Keratinocyte (primary cell): Measurements from ENCODE around the gene CPA4. TPM values are rescaled to one million over a fixed set of nuclear protein-coding genes. Genes with fewer than 3 reads are reported as not detected.
A peak's percentile ranks its signal among the peaks of the same experiment; 100 is the strongest.

Experiments used
- DNase-seq: peaks from one replicate; pipeline ENCODE4 v3.0.0-alpha.2; 2011; ENCODE audit warnings: low read depth, missing footprints, low spot score
- FAIRE-seq: peaks from 2 replicates; lab custom pipeline; 2011; peaks lifted over from hg19 to GRCh38; lab: Jason Lieb, UNC
- H2AFZ ChIP-seq: 2 replicates; pipeline ENCODE4 v1.6.0; 2012; ENCODE audit warnings: low read length, control low read depth, inconsistent platforms; ENCODE audit not compliant: control insufficient read depth
- H3K27ac ChIP-seq: 2 replicates; pipeline ENCODE4 v1.5.1; 2011; ENCODE audit warnings: low read length; ENCODE audit not compliant: control insufficient read depth, insufficient read depth
- H3K27me3 ChIP-seq: 3 replicates; pipeline ENCODE4 v1.6.0; 2011; ENCODE audit warnings: low read length; ENCODE audit not compliant: control insufficient read depth, insufficient read depth; ENCODE audit errors: extremely low read depth
- H3K36me3 ChIP-seq, 2 experiments: 2 replicates in 1 of 2; 3 replicates in 1 of 2; pipeline ENCODE4 v1.5.1; 2011; ENCODE audit warnings: low read length in 2 of 2, mild to moderate bottlenecking in 1 of 2; ENCODE audit not compliant: control insufficient read depth in 2 of 2, insufficient read depth in 2 of 2; ENCODE audit errors: extremely low read depth in 1 of 2
- H3K4me1 ChIP-seq: 3 replicates; pipeline ENCODE4 v1.5.1; 2011; ENCODE audit warnings: low read length; ENCODE audit not compliant: control insufficient read depth, insufficient read depth; ENCODE audit errors: extremely low read depth
- H3K4me2 ChIP-seq: 3 replicates; pipeline ENCODE4 v1.6.0; 2011; ENCODE audit warnings: low read depth, low read length; ENCODE audit not compliant: control insufficient read depth, insufficient read depth; ENCODE audit errors: extremely low read depth
- H3K4me3 ChIP-seq, 3 experiments: fragments of 200-600 bp in 1 of 3; sonication (generic) in 1 of 3; 2 replicates in 2 of 3; 3 replicates in 1 of 3; pipeline ENCODE4 v1.5.1; 2011 to 2016; ENCODE audit warnings: low read length in 3 of 3, mild to moderate bottlenecking in 3 of 3, control low read depth in 2 of 3, inconsistent platforms in 1 of 3, low read depth in 1 of 3, mixed read lengths in 1 of 3, mixed run types in 1 of 3, moderate library complexity in 1 of 3; ENCODE audit not compliant: control insufficient read depth in 2 of 3, insufficient read depth in 2 of 3; ENCODE audit errors: extremely low read depth in 1 of 3
- H3K79me2 ChIP-seq: 2 replicates; pipeline ENCODE4 v1.6.0; 2012; ENCODE audit warnings: low read length; ENCODE audit not compliant: control insufficient read depth, insufficient read depth
- H3K9ac ChIP-seq: 3 replicates; pipeline ENCODE4 v1.6.0; 2011; ENCODE audit warnings: low read length; ENCODE audit not compliant: control insufficient read depth, insufficient read depth; ENCODE audit errors: extremely low read depth
- H3K9me1 ChIP-seq: 3 replicates; pipeline ENCODE4 v1.6.0; 2011; ENCODE audit warnings: low read length; ENCODE audit not compliant: control insufficient read depth, insufficient read depth; ENCODE audit errors: extremely low read depth
- H3K9me3 ChIP-seq: 2 replicates; pipeline ENCODE4 v1.5.1; 2012; ENCODE audit warnings: low read depth, low read length; ENCODE audit not compliant: control insufficient read depth
- H4K20me1 ChIP-seq: 3 replicates; pipeline ENCODE4 v1.6.0; 2011; ENCODE audit warnings: low read length; ENCODE audit not compliant: control insufficient read depth, insufficient read depth; ENCODE audit errors: extremely low read depth
- EZH2 ChIP-seq: IDR thresholded peaks from one replicate; pipeline ENCODE4 v1.6.1; 2012; ENCODE audit warnings: inconsistent platforms, mild to moderate bottlenecking, low read length, moderate library complexity
- dilution Hi-C: fragments of 300-500 bp; cut with MboI; formaldehyde crosslinking; loops from one replicate; pipeline ENCODE4 v1.7.0; 2020; ENCODE audit warnings: low sequenced_read_pairs; ENCODE audit not compliant: extremely low pct_ligation_motif_present
- polyA plus RNA-seq, 5 experiments: library from polyadenylated mRNA; depleted of rRNA in 3 of 5; stranded (reverse) in 3 of 5; stranded (forward) in 1 of 5; unstranded in 1 of 5; fragments of >200 nt; gene quantifications; 1 replicate in 1 of 5; 2 replicates in 3 of 5; 3 replicates in 1 of 5; pipeline versions ENCODE4 v1.2.1 to v1.2.3, GENCODE V29; 2011 to 2012; ENCODE audit warnings: missing spikeins in 2 of 5, low read depth in 1 of 5, low replicate concordance in 1 of 5
- TF ChIP-seq, protein P1 (sequence below), 3 experiments: IDR thresholded peaks in 1 of 3; conservative IDR thresholded peaks in 1 of 3; optimal IDR thresholded peaks in 1 of 3; 2 replicates in 2 of 3; 3 replicates in 1 of 3; pipeline versions ENCODE3 to v1.5.1; 2011; ENCODE audit warnings: low read length in 3 of 3, mild to moderate bottlenecking in 3 of 3, moderate library complexity in 2 of 3, control low read depth in 1 of 3, inconsistent platforms in 1 of 3; ENCODE audit not compliant: insufficient read depth in 2 of 3; ENCODE audit errors: extremely low read depth in 1 of 3

Gene CPA4
- polyA plus RNA-seq, 1 donor (not counting 4 experiments of a cell fraction or from before 2014, with no cell fraction given), result 248 TPM

DNA sequence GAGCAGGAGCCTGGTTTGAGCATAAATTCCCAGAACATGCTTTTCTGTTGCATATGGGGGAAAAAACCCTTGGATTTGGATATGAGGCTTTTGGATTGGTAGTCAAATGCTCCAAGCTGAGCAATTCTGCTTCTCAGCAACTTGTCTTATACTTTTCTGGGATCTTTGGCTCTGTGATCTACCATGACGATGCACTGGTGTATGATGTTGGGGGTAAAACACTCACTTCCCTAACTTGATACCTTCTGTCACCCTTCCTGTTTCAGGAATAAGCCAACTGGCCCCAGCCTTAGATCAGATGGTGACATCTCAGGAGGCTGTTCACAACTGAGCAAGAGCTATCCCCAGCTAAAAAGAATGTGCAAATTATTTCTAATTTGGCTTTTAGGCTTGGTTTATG lies 13.1 kb upstream of the CPA4 start:
- Histone ChIP-seq H3K9ac (no peak overlapping the region), H3K79me2 (no peaks in the 10 kb centered on the region), H3K36me3 (no peaks in the 10 kb centered on the region), H4K20me1 (no peaks in the 10 kb centered on the region), H3K27me3 (no peaks in the 10 kb centered on the region), H3K4me1 (peaks cover 53% of the 10 kb centered on the region), H2AFZ (no peak overlapping the region), H3K27ac (no peak overlapping the region), H3K4me2 (no peak overlapping the region), H3K4me3 (no peak overlapping the region), H3K9me1 (no peaks in the 10 kb centered on the region), H3K9me3 (no peaks in the 10 kb centered on the region)
- TF ChIP-seq EZH2, result no peak
- TF ChIP-seq, protein P1, sequence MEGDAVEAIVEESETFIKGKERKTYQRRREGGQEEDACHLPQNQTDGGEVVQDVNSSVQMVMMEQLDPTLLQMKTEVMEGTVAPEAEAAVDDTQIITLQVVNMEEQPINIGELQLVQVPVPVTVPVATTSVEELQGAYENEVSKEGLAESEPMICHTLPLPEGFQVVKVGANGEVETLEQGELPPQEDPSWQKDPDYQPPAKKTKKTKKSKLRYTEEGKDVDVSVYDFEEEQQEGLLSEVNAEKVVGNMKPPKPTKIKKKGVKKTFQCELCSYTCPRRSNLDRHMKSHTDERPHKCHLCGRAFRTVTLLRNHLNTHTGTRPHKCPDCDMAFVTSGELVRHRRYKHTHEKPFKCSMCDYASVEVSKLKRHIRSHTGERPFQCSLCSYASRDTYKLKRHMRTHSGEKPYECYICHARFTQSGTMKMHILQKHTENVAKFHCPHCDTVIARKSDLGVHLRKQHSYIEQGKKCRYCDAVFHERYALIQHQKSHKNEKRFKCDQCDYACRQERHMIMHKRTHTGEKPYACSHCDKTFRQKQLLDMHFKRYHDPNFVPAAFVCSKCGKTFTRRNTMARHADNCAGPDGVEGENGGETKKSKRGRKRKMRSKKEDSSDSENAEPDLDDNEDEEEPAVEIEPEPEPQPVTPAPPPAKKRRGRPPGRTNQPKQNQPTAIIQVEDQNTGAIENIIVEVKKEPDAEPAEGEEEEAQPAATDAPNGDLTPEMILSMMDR (optimal IDR thresholded peaks at IDR 0.05 in 1 of 3, IDR thresholded peaks at IDR 0.05 in 1 of 3, conservative IDR thresholded peaks at IDR 0.05 in 1 of 3; ENCODE audit: extremely low read depth in 1 of 3, insufficient read depth in 2 of 3, low read length in 3 of 3), result no peak
- dilution Hi-C loops, result no loop called here
- DNase-seq, result no peak
- FAIRE-seq, result no peak

DNA sequence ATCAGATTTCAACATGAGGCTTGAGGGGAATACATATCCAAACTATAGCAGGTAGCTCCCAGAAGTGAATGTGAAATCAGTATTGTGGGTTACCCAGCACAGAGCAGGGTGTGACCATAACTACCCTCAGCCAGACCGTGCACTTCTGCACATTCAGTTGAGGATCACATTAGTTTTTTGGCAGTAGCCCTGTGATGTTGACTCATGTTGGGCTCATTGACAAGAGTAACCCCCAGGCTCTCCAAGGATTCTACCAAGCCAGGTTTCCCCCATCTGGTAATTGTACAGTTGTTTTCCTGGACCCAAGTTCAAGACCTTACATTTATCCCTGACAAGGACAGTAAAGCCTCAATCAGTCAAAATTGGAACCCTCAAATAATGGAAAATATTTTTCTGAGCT lies 11.7 kb upstream of the CPA4 start:
- no peak for TF ChIP-seq EZH2
- TF ChIP-seq, protein P1 (optimal IDR thresholded peaks at IDR 0.05 in 1 of 3, IDR thresholded peaks at IDR 0.05 in 1 of 3, conservative IDR thresholded peaks at IDR 0.05 in 1 of 3; ENCODE audit: extremely low read depth in 1 of 3, insufficient read depth in 2 of 3, low read length in 3 of 3), result no peak
- dilution Hi-C loops, result no loop called here
- Histone ChIP-seq H3K27me3 (no peaks in the 10 kb centered on the region), H2AFZ (no peak overlapping the region), H3K27ac (no peak overlapping the region), H3K4me2 (no peak overlapping the region), H3K36me3 (no peaks in the 10 kb centered on the region), H4K20me1 (no peaks in the 10 kb centered on the region), H3K9ac (no peak overlapping the region), H3K4me3 (no peak overlapping the region), H3K9me3 (no peaks in the 10 kb centered on the region), H3K4me1 (peaks cover 39% of the 10 kb centered on the region), H3K9me1 (no peaks in the 10 kb centered on the region), H3K79me2 (no peaks in the 10 kb centered on the region)
- DNase-seq (no peak), FAIRE-seq (peak; percentile 84)
